SH-SY5Y (cell line): ENCODE results near the gene PRKCZ.

Source experiments
- GATA2 ChIP-seq: IDR thresholded peaks from 2 replicates; pipeline ENCODE4 v1.6.1; 2011; ENCODE audit warnings: mild to moderate bottlenecking, low read depth, low read length
- GATA3 ChIP-seq: IDR thresholded peaks from 2 replicates; pipeline ENCODE4 v1.6.1; 2011; ENCODE audit warnings: low read depth, mild to moderate bottlenecking, low read length, moderate library complexity

DNA sequence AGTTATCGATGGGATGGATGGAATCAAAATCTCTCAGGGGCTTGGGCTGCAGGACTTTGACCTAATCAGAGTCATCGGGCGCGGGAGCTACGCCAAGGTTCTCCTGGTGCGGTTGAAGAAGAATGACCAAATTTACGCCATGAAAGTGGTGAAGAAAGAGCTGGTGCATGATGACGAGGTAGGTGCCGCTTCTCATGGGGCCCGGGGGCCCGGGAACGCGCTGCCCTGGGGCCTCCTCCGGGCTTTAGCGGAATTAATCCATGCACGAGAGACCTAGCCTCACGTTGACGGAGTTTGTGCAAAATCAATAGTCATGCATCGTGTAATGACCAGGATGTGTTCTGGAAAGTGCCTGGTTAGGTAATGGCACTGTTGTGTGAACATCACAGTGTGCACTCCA is 100.6 kb downstream of the PRKCZ start:
- TF ChIP-seq GATA2 (no peak), GATA3 (no peak)
